Pancreas (tissue), 10 donors: Measurements from ENCODE around the gene POMP. TPM values are rescaled to one million over a fixed set of nuclear protein-coding genes. Genes with fewer than 3 reads are reported as not detected.
A peak's percentile ranks its signal among the peaks of the same experiment; 100 is the strongest.

ENCODE experiments used
- ATAC-seq, 4 donors: fragments of 200-7000 bp; cut with Tn5 transposase; one replicate each; pipeline versions ENCODE4 v1.8.0 to v1.9.1; 2020; ENCODE audit warnings: mild to moderate bottlenecking in 4 of 4, moderate library complexity in 4 of 4
- DNase-seq, 6 donors: peaks; one replicate each; pipeline ENCODE4 v3.0.0-alpha.2; 2020
- FAIRE-seq: peaks from 2 replicates; lab custom pipeline; 2012; peaks lifted over from hg19 to GRCh38; lab: Jason Lieb, UNC
- H3K27ac ChIP-seq, 4 donors: fragments of 200-600 bp; sonication (generic); 1 replicate in 3 of 4; 2 replicates in 1 of 4; pipeline versions ENCODE4 v1.5.0 to v1.8.0; 2020
- H3K27me3 ChIP-seq, 4 donors: fragments of 200-600 bp; one replicate each; pipeline ENCODE4 v1.8.0; 2021
- H3K36me3 ChIP-seq, 3 donors: fragments of 200-600 bp; sonication (generic) in 1 of 3; one replicate each; pipeline versions ENCODE4 v1.5.0 to v1.8.0; 2020 to 2021
- H3K4me1 ChIP-seq, 3 donors: fragments of 200-600 bp; one replicate each; pipeline ENCODE4 v1.8.0; 2021
- H3K4me3 ChIP-seq, 4 donors: fragments of 200-600 bp; sonication (generic) in 2 of 4; one replicate each; pipeline versions ENCODE4 v1.5.0 to v1.8.0; 2020 to 2021
- H3K9me3 ChIP-seq, 4 donors: fragments of 200-600 bp; one replicate each; pipeline ENCODE4 v1.8.0; 2021
- CTCF ChIP-seq, 4 donors: fragments of 200-600 bp; sonication (generic) in 3 of 4; IDR thresholded peaks; one replicate each; pipeline versions ENCODE4 v1.5.0 to v1.8.0; 2021; ENCODE audit warnings: antibody characterized with exemption in 4 of 4
- WGBS, 2 donors: extraction: QIAGEN DNeasy Blood & Tissue Kit; methylation state at CpG; one replicate each; pipeline ENCODE4 v1.1.7; 2013; 5-methylcytosine and 5-hydroxymethylcytosine counted together
- intact Hi-C, 3 donors: fragments of 100-400 bp; cut with DNase I; formaldehyde crosslinking; loops; one replicate each; pipeline versions ENCODE4 v1.11.1 to v1.14.2; 2022
- polyA plus RNA-seq, 2 donors: library from polyadenylated mRNA; stranded (reverse); fragments of 200-250 nt; gene quantifications; one replicate each; pipeline ENCODE4 v1.2.3, GENCODE V29; 2013
- total RNA-seq, 6 donors: library from RNA; stranded (reverse); fragmentation: NEBNext Ultra II Directional in 4 of 6; extraction: Animal tissue kit (Norgen Biotek cat#: 25700) in 4 of 6; gene quantifications; one replicate each; pipeline versions ENCODE4 v1.2.1 to v1.2.4, GENCODE V29; 2021 to 2023
- donor health status: healthy with polysubstance abuse.
- donor health status: DM: no; HTN: no; CAD: no; lungs with moderate emphysema.
- donor health status: DM: no; HTN: no; CAD: no.
- donor health status: control.
- donor health status: control.
- donor health status: Bipolar disorder and iron deficiency.
- donor health status: DM: yes; HTN: yes; CAD: no.
- donor health status: DM: no; HTN: no; CAD: no.
- donor health status: DM: no; HTN: no; CAD: no.
- donor health status: DM: yes; HTN: yes; CAD: no.

POMP gene
- total and polyA plus RNA-seq, 8 donors = 13.9 to 39.5 (median 21.9) TPM

- TF ChIP-seq CTCF (IDR thresholded peaks at IDR 0.05) = no peak
- peaks cover 0 to 8% (median 6%) of the 10 kb centered on the region in 3 donors for H3K4me1 ChIP-seq
- WGBS, 2 donors = 95 to 100% methylated on average over 1 of the region's 1 CpG
- ATAC-seq = no peak
- H3K27me3 ChIP-seq = no peaks in the 10 kb centered on the region
- H3K27ac ChIP-seq = no peak overlapping the region
- no peaks in the 10 kb centered on the region for H3K9me3 ChIP-seq
- no peak for DNase-seq
- FAIRE-seq = no peak
- no peak overlapping the region for H3K4me3 ChIP-seq
- no peaks in the 10 kb centered on the region for H3K36me3 ChIP-seq
- intact Hi-C loops = no loop called here
These were observed 4.7 kb upstream of the POMP start for GRCh38 chr13:28654276-28654675.

- intact Hi-C loops = no loop called here
- DNase-seq (no peak), ATAC-seq (no peak), FAIRE-seq (no peak)
- Histone ChIP-seq H3K27me3 (no peaks in the 10 kb centered on the region), H3K9me3 (no peaks in the 10 kb centered on the region), H3K36me3 (no peaks in the 10 kb centered on the region), H3K4me1 (peaks cover 9 to 17% (median 14%) of the 10 kb centered on the region in 3 donors), H3K4me3 (no peak overlapping the region), H3K27ac (no peak overlapping the region)
- TF ChIP-seq CTCF (IDR thresholded peaks at IDR 0.05) = no peak
- 64 to 66% methylated on average over 3 of the region's 3 CpGs for WGBS, 2 donors
These were observed 3.4 kb upstream of the POMP start for GRCh38 chr13:28655561-28655960.

GRCh38 chr13:28657784-28658538 is 969 bp upstream of the POMP start:
- TF ChIP-seq CTCF (IDR thresholded peaks at IDR 0.05) = no peak
- WGBS, 2 donors = 31 to 34% methylated on average over 12 of the region's 12 CpGs
- Histone ChIP-seq H3K27ac (peak overlapping the region in 3 of 4 donors; percentile 40 to 88 (median 83)), H3K4me3 (peak overlapping the region; percentile 80 to 99 (median 94)), H3K27me3 (no peaks in the 10 kb centered on the region), H3K36me3 (peaks cover 0 to 4% (median 0%) of the 10 kb centered on the region in 3 donors), H3K4me1 (peaks cover 9 to 24% (median 14%) of the 10 kb centered on the region in 3 donors), H3K9me3 (no peaks in the 10 kb centered on the region)
- FAIRE-seq (peak; percentile 37), ATAC-seq (peak in 2 of 4 donors; percentile 2 to 9), DNase-seq (no peak)
- intact Hi-C loops = no loop called here

- intact Hi-C loops = no loop called here
- no peak for TF ChIP-seq CTCF (IDR thresholded peaks at IDR 0.05)
- Histone ChIP-seq H3K9me3 (no peaks in the 10 kb centered on the region), H3K27ac (peak overlapping the region; percentile 40 to 88 (median 76)), H3K4me1 (peaks cover 9 to 24% (median 14%) of the 10 kb centered on the region in 3 donors), H3K27me3 (no peaks in the 10 kb centered on the region), H3K4me3 (peak overlapping the region; percentile 80 to 99 (median 94)), H3K36me3 (peaks cover 0 to 9% (median 0%) of the 10 kb centered on the region in 3 donors)
- no peak for DNase-seq
- peak; percentile 20 to 31 (median 24) for ATAC-seq
- FAIRE-seq = no peak
- WGBS, 2 donors = 0 to 1% methylated on average over 8 of the region's 8 CpGs
These were observed 463 bp upstream of the POMP start for GRCh38 chr13:28658539-28658795.

DNA sequence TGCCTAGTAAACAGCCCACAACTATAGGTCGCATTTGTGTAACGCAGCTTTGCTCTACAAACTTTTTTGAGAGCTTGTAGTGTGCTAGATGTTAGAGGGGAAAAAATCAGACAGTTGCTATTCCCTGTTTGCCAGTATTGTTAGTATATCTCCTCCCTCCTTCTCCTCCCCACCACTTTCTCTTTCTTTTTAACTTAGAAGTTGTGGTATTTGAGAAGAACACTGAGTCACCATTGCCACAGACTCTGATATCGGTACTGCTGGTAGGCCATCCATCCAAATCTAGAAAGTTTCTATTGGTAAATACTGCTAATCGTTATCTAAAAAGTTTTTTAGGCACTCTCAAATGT is 666 bp downstream of the POMP start:
- DNase-seq (no peak), FAIRE-seq (no peak), ATAC-seq (peak in 2 of 4 donors; percentile 1 to 30)
- Histone ChIP-seq H3K4me3 (peak overlapping the region; percentile 80 to 99 (median 94)), H3K36me3 (peaks cover 0 to 20% (median 9%) of the 10 kb centered on the region in 3 donors), H3K9me3 (no peaks in the 10 kb centered on the region), H3K27ac (peak overlapping the region in 3 of 4 donors; percentile 40 to 88 (median 83)), H3K4me1 (peaks cover 9 to 24% (median 14%) of the 10 kb centered on the region in 3 donors), H3K27me3 (no peaks in the 10 kb centered on the region)
- intact Hi-C loops = no loop called here
- 8 to 10% methylated on average over 4 of the region's 4 CpGs for WGBS, 2 donors
- TF ChIP-seq CTCF (IDR thresholded peaks at IDR 0.05) = no peak
